Fibroblast of lung (primary cell): Measurements from ENCODE around the gene MRGPRX1. TPM values are rescaled to one million over a fixed set of nuclear protein-coding genes. Genes with fewer than 3 reads are reported as not detected.

ENCODE experiments used
- DNase-seq, 2 donors: peaks; one replicate each; pipeline versions ENCODE4 v3.0.0 to v3.0.0-alpha.2; 2010; ENCODE audit warnings: low read depth in 2 of 2
- H2AFZ ChIP-seq: 2 replicates; pipeline ENCODE4 v1.5.1; 2012; ENCODE audit warnings: low read length, control low read depth, inconsistent platforms
- H3K27ac ChIP-seq: 2 replicates; pipeline ENCODE4 v1.5.1; 2011; ENCODE audit warnings: low read length, control low read depth; ENCODE audit not compliant: insufficient read depth
- H3K27me3 ChIP-seq: 2 replicates; pipeline ENCODE4 v1.5.1; 2011; ENCODE audit warnings: mild to moderate bottlenecking, low read length; ENCODE audit not compliant: control insufficient read depth, insufficient read depth
- H3K36me3 ChIP-seq: 2 replicates; pipeline ENCODE4 v1.5.1; 2011; ENCODE audit warnings: low read length; ENCODE audit not compliant: control insufficient read depth, insufficient read depth
- H3K4me1 ChIP-seq: 2 replicates; pipeline ENCODE4 v1.5.1; 2011; ENCODE audit warnings: low read length; ENCODE audit not compliant: control insufficient read depth, insufficient read depth; ENCODE audit errors: extremely low read depth
- H3K4me2 ChIP-seq: 2 replicates; pipeline ENCODE4 v1.5.1; 2011; ENCODE audit warnings: low read length, control low read depth; ENCODE audit not compliant: insufficient read depth; ENCODE audit errors: extremely low read depth
- H3K4me3 ChIP-seq, 4 experiments: fragments of 200-600 bp in 1 of 4; sonication (generic) in 1 of 4; replicated peaks in 1 of 4; 2 replicates each; pipeline ENCODE4 v1.5.1; 2011 to 2016; ENCODE audit warnings: low read length in 4 of 4, low read depth in 3 of 4, mild to moderate bottlenecking in 3 of 4, control low read depth in 2 of 4, inconsistent platforms in 1 of 4, mixed read lengths in 1 of 4; ENCODE audit not compliant: insufficient read depth in 1 of 4; ENCODE audit errors: control extremely low read depth in 1 of 4
- H3K79me2 ChIP-seq: 2 replicates; pipeline ENCODE4 v1.5.1; 2012; ENCODE audit warnings: mild to moderate bottlenecking, low read length, inconsistent platforms; ENCODE audit not compliant: control insufficient read depth, insufficient read depth
- H3K9ac ChIP-seq: 2 replicates; pipeline ENCODE4 v1.5.1; 2011; ENCODE audit warnings: mild to moderate bottlenecking, low read length, control low read depth; ENCODE audit not compliant: insufficient read depth
- H3K9me3 ChIP-seq: 2 replicates; pipeline ENCODE4 v1.5.1; 2012; ENCODE audit warnings: low read depth, low read length; ENCODE audit not compliant: control insufficient read depth, insufficient read depth
- H4K20me1 ChIP-seq: 2 replicates; pipeline ENCODE4 v1.5.1; 2011; ENCODE audit warnings: low read length; ENCODE audit not compliant: control insufficient read depth, insufficient read depth; ENCODE audit errors: extremely low read depth
- CTCF ChIP-seq, 2 donors: IDR thresholded peaks in 1 of 2; conservative IDR thresholded peaks in 1 of 2; 1 replicate in 1 of 2; 2 replicates in 1 of 2; pipeline ENCODE4 v1.5.1; 2011 to 2012; ENCODE audit warnings: low read length in 2 of 2, control low read depth in 1 of 2, inconsistent platforms in 1 of 2, low read depth in 1 of 2, mild to moderate bottlenecking in 1 of 2
- EZH2 ChIP-seq: IDR thresholded peaks from 2 replicates; pipeline ENCODE4 v1.5.1; 2012; ENCODE audit warnings: low read length, control low read depth, mild to moderate bottlenecking; ENCODE audit errors: missing control alignments
- polyA plus RNA-seq, 2 donors: library from polyadenylated mRNA; depleted of rRNA in 1 of 2; stranded (reverse) in 1 of 2; unstranded in 1 of 2; fragments of >200 nt; gene quantifications; 2 replicates each; pipeline ENCODE4 v1.2.1, GENCODE V29; 2011 to 2012; ENCODE audit warnings: missing spikeins in 1 of 2
- total RNA-seq: library from RNA; depleted of rRNA; stranded (reverse); fragments of >200 nt; gene quantifications from 2 replicates; pipeline ENCODE4 v1.2.1, GENCODE V29; 2014

Gene MRGPRX1
- total and polyA plus RNA-seq, 2 donors (not counting 1 experiment from before 2014, with no cell fraction given) = not detected

GRCh38 chr11:18981897-18982296 is 42.7 kb upstream of the MRGPRX1 start:
- Histone ChIP-seq H3K4me3 (no peak overlapping the region), H3K4me2 (no peak overlapping the region), H3K79me2 (no peaks in the 10 kb centered on the region), H3K9ac (no peak overlapping the region), H3K27ac (no peak overlapping the region), H4K20me1 (no peaks in the 10 kb centered on the region), H3K36me3 (no peaks in the 10 kb centered on the region), H2AFZ (no peak overlapping the region), H3K4me1 (no peaks in the 10 kb centered on the region), H3K9me3 (no peaks in the 10 kb centered on the region), H3K27me3 (no peaks in the 10 kb centered on the region)
- DNase-seq = no peak
- TF ChIP-seq CTCF (conservative IDR thresholded peaks at IDR 0.05 in 1 of 2, IDR thresholded peaks at IDR 0.05 in 1 of 2; ENCODE audit: low read depth in 1 of 2, low read length in 2 of 2) (no peak), EZH2 (no peak)

GRCh38 chr11:18974192-18974591 is 35.0 kb upstream of the MRGPRX1 start:
- Histone ChIP-seq H3K9ac (no peak overlapping the region), H3K27me3 (no peaks in the 10 kb centered on the region), H2AFZ (no peak overlapping the region), H3K27ac (no peak overlapping the region), H3K4me2 (no peak overlapping the region), H3K79me2 (no peaks in the 10 kb centered on the region), H3K36me3 (no peaks in the 10 kb centered on the region), H3K4me3 (no peak overlapping the region), H4K20me1 (no peaks in the 10 kb centered on the region), H3K4me1 (no peaks in the 10 kb centered on the region), H3K9me3 (no peaks in the 10 kb centered on the region)
- no peak for DNase-seq
- TF ChIP-seq EZH2 = no peak
- no peak for TF ChIP-seq CTCF (conservative IDR thresholded peaks at IDR 0.05 in 1 of 2, IDR thresholded peaks at IDR 0.05 in 1 of 2; ENCODE audit: low read depth in 1 of 2, low read length in 2 of 2)

GRCh38 chr11:18972336-18972735 is 33.1 kb upstream of the MRGPRX1 start:
- no peaks in the 10 kb centered on the region for H3K36me3 ChIP-seq
- no peak overlapping the region for H2AFZ ChIP-seq
- H3K27me3 ChIP-seq = no peaks in the 10 kb centered on the region
- DNase-seq = no peak
- H4K20me1 ChIP-seq = no peaks in the 10 kb centered on the region
- TF ChIP-seq CTCF (conservative IDR thresholded peaks at IDR 0.05 in 1 of 2, IDR thresholded peaks at IDR 0.05 in 1 of 2; ENCODE audit: low read depth in 1 of 2, low read length in 2 of 2) = no peak
- H3K4me1 ChIP-seq = no peaks in the 10 kb centered on the region
- no peak overlapping the region for H3K4me2 ChIP-seq
- H3K9ac ChIP-seq = no peak overlapping the region
- no peak overlapping the region for H3K4me3 ChIP-seq
- no peak overlapping the region for H3K27ac ChIP-seq
- H3K79me2 ChIP-seq = no peaks in the 10 kb centered on the region
- no peaks in the 10 kb centered on the region for H3K9me3 ChIP-seq
